ENCODE measurements around the gene UST.

DNA sequence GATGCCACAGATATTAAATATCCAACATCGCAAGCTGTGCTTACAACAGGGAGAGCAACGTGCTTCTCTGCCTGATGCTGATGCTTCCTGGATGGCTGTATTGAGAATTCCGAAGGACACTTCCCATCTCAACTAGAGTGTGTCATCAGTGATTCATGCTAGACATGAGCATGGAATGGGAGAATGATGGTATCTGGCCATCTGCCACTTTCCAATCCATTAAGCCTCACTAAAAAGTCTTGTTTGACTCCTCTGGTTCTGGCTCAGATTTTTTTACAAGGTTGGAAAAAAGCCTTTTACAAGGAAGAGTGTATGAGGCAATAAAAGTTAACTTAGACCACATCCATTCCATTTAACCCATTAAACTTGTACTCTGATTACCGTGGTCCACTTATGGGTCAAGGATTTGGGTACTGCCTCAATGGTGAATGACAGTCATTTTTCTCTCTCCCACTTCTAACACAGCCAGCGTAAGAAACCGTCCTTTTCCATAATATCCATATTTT, 265.3 kb downstream of the UST start:
- TF ChIP-seq EZH2 (IDR thresholded peaks at IDR 0.05; ENCODE audit: low read length, unreplicated experiment) (no peak), EZH2phosphoT487 (IDR thresholded peaks at IDR 0.05; ENCODE audit: borderline replicate concordance, low read length) (no peak)
- TF ChIP-seq, protein P1, sequence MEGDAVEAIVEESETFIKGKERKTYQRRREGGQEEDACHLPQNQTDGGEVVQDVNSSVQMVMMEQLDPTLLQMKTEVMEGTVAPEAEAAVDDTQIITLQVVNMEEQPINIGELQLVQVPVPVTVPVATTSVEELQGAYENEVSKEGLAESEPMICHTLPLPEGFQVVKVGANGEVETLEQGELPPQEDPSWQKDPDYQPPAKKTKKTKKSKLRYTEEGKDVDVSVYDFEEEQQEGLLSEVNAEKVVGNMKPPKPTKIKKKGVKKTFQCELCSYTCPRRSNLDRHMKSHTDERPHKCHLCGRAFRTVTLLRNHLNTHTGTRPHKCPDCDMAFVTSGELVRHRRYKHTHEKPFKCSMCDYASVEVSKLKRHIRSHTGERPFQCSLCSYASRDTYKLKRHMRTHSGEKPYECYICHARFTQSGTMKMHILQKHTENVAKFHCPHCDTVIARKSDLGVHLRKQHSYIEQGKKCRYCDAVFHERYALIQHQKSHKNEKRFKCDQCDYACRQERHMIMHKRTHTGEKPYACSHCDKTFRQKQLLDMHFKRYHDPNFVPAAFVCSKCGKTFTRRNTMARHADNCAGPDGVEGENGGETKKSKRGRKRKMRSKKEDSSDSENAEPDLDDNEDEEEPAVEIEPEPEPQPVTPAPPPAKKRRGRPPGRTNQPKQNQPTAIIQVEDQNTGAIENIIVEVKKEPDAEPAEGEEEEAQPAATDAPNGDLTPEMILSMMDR (conservative IDR thresholded peaks at IDR 0.05; ENCODE audit: low read depth, low read length): no peak
